HEK293T (cell line): ENCODE results near the gene MYO18A.

Experiments
- CTCF ChIA-PET: fragments of 350-600 bp; formaldehyde crosslinking; extraction: SDS; loops from one replicate; lab custom pipeline; 2021; ENCODE audit warnings: antibody characterized with exemption, inconsistent platforms; lab: Yijun Ruan, JAX
- POLR2A ChIA-PET: fragments of 350-600 bp; formaldehyde crosslinking; extraction: SDS; loops from one replicate; lab custom pipeline; 2020; ENCODE audit warnings: antibody characterized with exemption, inconsistent platforms; lab: Yijun Ruan, JAX
- DNase-seq: peaks from one replicate; pipeline ENCODE4 v3.0.0; 2012; ENCODE audit warnings: mixed read lengths; ENCODE audit errors: extremely low spot score
- ARNT ChIP-seq: fragments of 450-650 bp; IDR thresholded peaks from 2 replicates; pipeline ENCODE4 v1.6.1; 2017; ENCODE audit warnings: mild to moderate bottlenecking
- BHLHE40 ChIP-seq: fragments of 450-650 bp; IDR thresholded peaks from 2 replicates; pipeline ENCODE4 v1.6.1; 2016; ENCODE audit warnings: mild to moderate bottlenecking, moderate library complexity, borderline replicate concordance
- CTBP1 ChIP-seq: fragments of 450-650 bp; IDR thresholded peaks from 2 replicates; pipeline ENCODE4 v1.6.1; 2016; ENCODE audit warnings: borderline replicate concordance
- ELF4 ChIP-seq: fragments of 450-650 bp; IDR thresholded peaks from 2 replicates; pipeline ENCODE4 v1.6.1; 2017; ENCODE audit warnings: antibody characterized with exemption
- FOXA1 ChIP-seq: fragments of 450-650 bp; IDR thresholded peaks from 2 replicates; pipeline ENCODE4 v1.6.1; 2016; ENCODE audit warnings: mild to moderate bottlenecking
- FOXK2 ChIP-seq: fragments of 450-650 bp; IDR thresholded peaks from 2 replicates; pipeline ENCODE4 v1.6.1; 2016; ENCODE audit warnings: mild to moderate bottlenecking
- FOXM1 ChIP-seq: fragments of 450-650 bp; IDR thresholded peaks from 2 replicates; pipeline ENCODE4 v1.6.1; 2017; ENCODE audit warnings: mild to moderate bottlenecking, borderline replicate concordance
- HDGF ChIP-seq: fragments of 450-650 bp; IDR thresholded peaks from 2 replicates; pipeline ENCODE4 v1.6.1; 2017; ENCODE audit warnings: antibody characterized with exemption, borderline replicate concordance
- L3MBTL2 ChIP-seq: fragments of 450-650 bp; conservative IDR thresholded peaks from 2 replicates; pipeline ENCODE4 v1.6.1; 2016; ENCODE audit warnings: mild to moderate bottlenecking
- LEF1 ChIP-seq: fragments of 450-650 bp; IDR thresholded peaks from 2 replicates; pipeline ENCODE4 v1.6.1; 2017; ENCODE audit warnings: mild to moderate bottlenecking, borderline replicate concordance
- NFRKB ChIP-seq: fragments of 450-650 bp; IDR thresholded peaks from 2 replicates; pipeline ENCODE4 v1.6.1; 2016; ENCODE audit warnings: mild to moderate bottlenecking, moderate library complexity
- SP1 ChIP-seq: fragments of 450-650 bp; IDR thresholded peaks from 2 replicates; pipeline ENCODE4 v1.6.1; 2017
- SUZ12 ChIP-seq: fragments of 450-650 bp; IDR thresholded peaks from 2 replicates; pipeline ENCODE4 v1.6.1; 2016; ENCODE audit warnings: mild to moderate bottlenecking
- TARDBP ChIP-seq: fragments of 450-650 bp; IDR thresholded peaks from 2 replicates; pipeline ENCODE4 v1.6.1; 2016
- ZNF384 ChIP-seq: fragments of 450-650 bp; IDR thresholded peaks from 2 replicates; pipeline ENCODE4 v1.6.1; 2016
- TF ChIP-seq, protein P1 (sequence below): fragments of 450-650 bp; IDR thresholded peaks from 2 replicates; pipeline ENCODE4 v1.6.1; 2016

The MYO18A gene

DNA sequence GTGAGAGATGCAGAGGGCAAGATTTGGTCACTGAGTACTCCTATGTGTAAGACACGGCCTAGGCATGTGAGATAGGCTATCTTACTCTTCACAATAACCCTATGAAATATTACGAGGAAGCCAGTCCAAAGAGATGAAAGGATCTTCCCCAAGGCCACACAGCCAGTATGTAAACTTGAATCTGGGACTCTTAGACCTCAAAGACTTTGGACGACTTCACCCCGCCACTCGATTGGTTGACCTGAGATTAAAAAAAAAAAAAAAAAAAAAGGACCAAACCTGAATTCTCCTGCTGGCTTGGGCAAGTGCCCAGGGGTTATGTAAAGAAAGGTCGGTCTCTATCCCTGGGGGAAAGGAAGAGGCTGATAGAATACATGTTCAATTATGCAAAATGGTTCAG, 104.1 kb downstream of the MYO18A start:
- no peak for DNase-seq
- ChIA-PET CTCF (no interaction called here), POLR2A (no interaction called here)
- TF ChIP-seq FOXM1 (no peak), TARDBP (no peak), SP1 (no peak), L3MBTL2 (no peak), ELF4 (no peak), LEF1 (no peak), ZNF384 (no peak), CTBP1 (no peak), NFRKB (no peak), HDGF (no peak), FOXK2 (no peak), FOXA1 (no peak), SUZ12 (no peak), ARNT (no peak)
- TF ChIP-seq, protein P1, sequence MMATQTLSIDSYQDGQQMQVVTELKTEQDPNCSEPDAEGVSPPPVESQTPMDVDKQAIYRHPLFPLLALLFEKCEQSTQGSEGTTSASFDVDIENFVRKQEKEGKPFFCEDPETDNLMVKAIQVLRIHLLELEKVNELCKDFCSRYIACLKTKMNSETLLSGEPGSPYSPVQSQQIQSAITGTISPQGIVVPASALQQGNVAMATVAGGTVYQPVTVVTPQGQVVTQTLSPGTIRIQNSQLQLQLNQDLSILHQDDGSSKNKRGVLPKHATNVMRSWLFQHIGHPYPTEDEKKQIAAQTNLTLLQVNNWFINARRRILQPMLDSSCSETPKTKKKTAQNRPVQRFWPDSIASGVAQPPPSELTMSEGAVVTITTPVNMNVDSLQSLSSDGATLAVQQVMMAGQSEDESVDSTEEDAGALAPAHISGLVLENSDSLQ: no peak

- ChIA-PET CTCF (no interaction called here), POLR2A (no interaction called here)
- TF ChIP-seq ARNT: no peak
- no peak for TF ChIP-seq ELF4
- TF ChIP-seq FOXK2: no peak
- TF ChIP-seq FOXM1: no peak
- no peak for TF ChIP-seq LEF1
- TF ChIP-seq SUZ12: no peak
- no peak for TF ChIP-seq HDGF
- no peak for TF ChIP-seq SP1
- no peak for DNase-seq
Observed at GRCh38 chr17:29074488-29074887, 105.7 kb downstream of the MYO18A start.

DNA sequence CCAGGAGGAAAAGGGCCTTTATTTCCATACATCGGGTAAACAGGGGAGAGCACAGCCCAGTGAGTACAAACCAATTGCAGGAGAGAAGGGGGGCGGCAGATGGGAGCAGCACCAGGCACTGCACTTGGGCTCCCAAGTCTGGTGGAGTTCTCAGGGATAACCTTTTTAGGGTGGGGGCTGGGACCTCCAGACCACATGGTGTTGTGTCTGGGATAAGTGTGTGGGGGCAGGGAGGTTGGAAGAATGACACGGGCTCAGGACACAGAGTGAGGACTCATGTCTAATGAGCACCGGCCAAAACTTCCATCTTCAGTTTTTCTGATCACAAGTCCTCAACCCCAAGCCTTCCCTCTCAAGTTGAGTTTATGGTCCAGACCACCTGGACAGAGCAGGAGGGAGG, 106.7 kb downstream of the MYO18A start:
- ChIA-PET POLR2A (no interaction called here), CTCF (no interaction called here)
- TF ChIP-seq L3MBTL2 (no peak), FOXM1 (no peak), NFRKB (no peak), ARNT (no peak)
- DNase-seq: no peak

- no peak for DNase-seq
- no peak for TF ChIP-seq FOXM1
- TF ChIP-seq ZNF384: no peak
- no peak for TF ChIP-seq FOXA1
- no peak for TF ChIP-seq L3MBTL2
- TF ChIP-seq ELF4: no peak
- TF ChIP-seq LEF1: no peak
- TF ChIP-seq SP1: no peak
- TF ChIP-seq FOXK2: no peak
- TF ChIP-seq HDGF: no peak
- TF ChIP-seq BHLHE40: no peak
- TF ChIP-seq SUZ12: no peak
- TF ChIP-seq, protein P1: no peak
- TF ChIP-seq TARDBP: no peak
- no peak for TF ChIP-seq NFRKB
- TF ChIP-seq CTBP1: no peak
- TF ChIP-seq ARNT: no peak
- CTCF ChIA-PET: no interaction called here
- POLR2A ChIA-PET: no interaction called here
Observed at GRCh38 chr17:29073045-29073444, 107.2 kb downstream of the MYO18A start.

- DNase-seq: no peak
- TF ChIP-seq LEF1 (no peak), BHLHE40 (no peak), NFRKB (no peak), ELF4 (no peak), HDGF (no peak), FOXM1 (no peak), FOXK2 (no peak), ARNT (no peak)
- ChIA-PET POLR2A (no interaction called here), CTCF (no interaction called here)
Observed at GRCh38 chr17:29071303-29071702, 108.9 kb downstream of the MYO18A start.

- no peak for TF ChIP-seq SP1
- TF ChIP-seq BHLHE40: no peak
- TF ChIP-seq FOXK2: no peak
- ChIA-PET CTCF (no interaction called here), POLR2A (no interaction called here)
- DNase-seq: no peak
Observed at GRCh38 chr17:29070781-29071180, 109.4 kb downstream of the MYO18A start.

GRCh38 chr17:29070308-29070707, 109.9 kb downstream of the MYO18A start:
- TF ChIP-seq NFRKB (no peak), FOXK2 (no peak), FOXA1 (no peak), CTBP1 (no peak), FOXM1 (no peak), L3MBTL2 (no peak), HDGF (no peak), SUZ12 (no peak), LEF1 (no peak), ARNT (no peak), ELF4 (no peak), SP1 (no peak), ZNF384 (no peak), TARDBP (no peak)
- TF ChIP-seq, protein P1: no peak
- CTCF ChIA-PET: no interaction called here
- POLR2A ChIA-PET: no interaction called here

More at GRCh38 chr17:29070308-29070707, 109.9 kb downstream of the MYO18A start:
- DNase-seq: no peak
